Glutamatergic neuron (in vitro differentiated cells): ENCODE results near the gene CD151. TPM values are rescaled to one million over a fixed set of nuclear protein-coding genes. Genes with fewer than 3 reads are reported as not detected.

ENCODE experiments used
- DNase-seq: peaks from one replicate; pipeline ENCODE4 v3.0.0; 2022
- H3K27ac Mint-ChIP-seq: one replicate; pipeline ENCODE4 v1.8.0; 2020; ENCODE audit warnings: mild to moderate bottlenecking, mixed read lengths, inconsistent platforms; ENCODE audit not compliant: unreplicated experiment
- H3K27me3 Mint-ChIP-seq: one replicate; pipeline ENCODE4 v1.8.0; 2020; ENCODE audit warnings: mild to moderate bottlenecking, moderate library complexity, mixed read lengths, inconsistent platforms; ENCODE audit not compliant: unreplicated experiment
- H3K36me3 Mint-ChIP-seq: one replicate; pipeline ENCODE4 v1.8.0; 2020; ENCODE audit warnings: mild to moderate bottlenecking, mixed read lengths, inconsistent platforms; ENCODE audit not compliant: unreplicated experiment
- H3K4me1 Mint-ChIP-seq: one replicate; pipeline ENCODE4 v1.8.0; 2020; ENCODE audit warnings: mild to moderate bottlenecking, low read depth, mixed read lengths, inconsistent platforms; ENCODE audit not compliant: unreplicated experiment
- H3K4me3 Mint-ChIP-seq: one replicate; pipeline ENCODE4 v1.8.0; 2020; ENCODE audit warnings: mild to moderate bottlenecking, mixed read lengths, inconsistent platforms; ENCODE audit not compliant: unreplicated experiment
- H3K9me3 Mint-ChIP-seq: one replicate; pipeline ENCODE4 v1.8.0; 2020; ENCODE audit warnings: mild to moderate bottlenecking, moderate library complexity, mixed read lengths, inconsistent platforms; ENCODE audit not compliant: unreplicated experiment
- total RNA-seq: library from RNA; stranded (reverse); fragmentation: NEBNext Ultra II Directional; extraction: Animal tissue kit (Norgen Biotek cat#: 25700); gene quantifications from one replicate; pipeline ENCODE4 v1.2.1, GENCODE V29; 2021; ENCODE audit not compliant: unreplicated experiment
- TF ChIP-seq, protein P1 (sequence below): fragments of 200-600 bp; sonication (generic); IDR thresholded peaks from one replicate; pipeline ENCODE4 v1.5.0; 2021; ENCODE audit not compliant: partially characterized antibody, unreplicated experiment

The CD151 gene
- total RNA-seq, 1 donor from 2014 or later = 346 TPM

DNA sequence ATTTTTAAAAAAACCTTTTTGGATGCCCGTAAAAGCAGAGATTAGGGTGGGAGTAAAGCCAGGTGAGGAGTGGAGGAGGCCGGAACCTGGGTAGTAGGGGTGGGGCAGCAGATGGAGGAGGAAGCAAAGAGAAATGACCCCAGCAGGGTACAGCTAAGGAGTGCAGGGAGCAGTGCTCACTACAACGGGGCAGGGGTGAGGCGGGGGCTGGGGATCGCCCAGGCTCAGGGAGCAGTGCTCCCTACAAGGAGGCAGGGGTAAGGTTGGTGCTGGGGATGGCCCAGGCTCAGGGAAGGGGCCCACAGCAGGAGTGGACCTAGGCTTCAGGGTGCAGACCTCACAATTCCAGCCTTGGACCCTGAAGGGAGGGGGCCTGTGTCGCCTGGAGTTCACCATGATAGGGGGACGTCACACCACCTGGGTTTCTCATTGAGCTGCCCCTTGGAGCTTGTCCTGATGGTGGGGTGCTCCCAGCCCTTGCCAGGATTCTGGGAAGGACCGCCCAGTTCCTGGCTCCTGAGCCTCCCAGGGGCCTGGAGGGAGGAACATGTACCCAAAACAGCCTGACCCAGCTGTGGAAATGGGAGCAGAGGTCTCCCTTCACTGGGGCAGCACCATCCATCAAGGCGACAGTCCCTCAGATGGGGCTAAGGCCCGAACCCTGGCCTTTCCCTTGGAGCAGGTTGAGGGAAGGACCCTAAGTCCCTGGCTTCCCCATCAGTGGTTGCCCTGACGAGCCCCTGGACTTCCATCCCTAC lies 16.9 kb upstream of the CD151 start:
- Mint-ChIP-seq H3K9me3 (peaks cover 4% of the 10 kb centered on the region), H3K27ac (no peak overlapping the region), H3K4me3 (no peak overlapping the region), H3K4me1 (peaks cover 7% of the 10 kb centered on the region), H3K36me3 (no peaks in the 10 kb centered on the region), H3K27me3 (peaks cover 4% of the 10 kb centered on the region)
- no peak for DNase-seq
- TF ChIP-seq, protein P1, sequence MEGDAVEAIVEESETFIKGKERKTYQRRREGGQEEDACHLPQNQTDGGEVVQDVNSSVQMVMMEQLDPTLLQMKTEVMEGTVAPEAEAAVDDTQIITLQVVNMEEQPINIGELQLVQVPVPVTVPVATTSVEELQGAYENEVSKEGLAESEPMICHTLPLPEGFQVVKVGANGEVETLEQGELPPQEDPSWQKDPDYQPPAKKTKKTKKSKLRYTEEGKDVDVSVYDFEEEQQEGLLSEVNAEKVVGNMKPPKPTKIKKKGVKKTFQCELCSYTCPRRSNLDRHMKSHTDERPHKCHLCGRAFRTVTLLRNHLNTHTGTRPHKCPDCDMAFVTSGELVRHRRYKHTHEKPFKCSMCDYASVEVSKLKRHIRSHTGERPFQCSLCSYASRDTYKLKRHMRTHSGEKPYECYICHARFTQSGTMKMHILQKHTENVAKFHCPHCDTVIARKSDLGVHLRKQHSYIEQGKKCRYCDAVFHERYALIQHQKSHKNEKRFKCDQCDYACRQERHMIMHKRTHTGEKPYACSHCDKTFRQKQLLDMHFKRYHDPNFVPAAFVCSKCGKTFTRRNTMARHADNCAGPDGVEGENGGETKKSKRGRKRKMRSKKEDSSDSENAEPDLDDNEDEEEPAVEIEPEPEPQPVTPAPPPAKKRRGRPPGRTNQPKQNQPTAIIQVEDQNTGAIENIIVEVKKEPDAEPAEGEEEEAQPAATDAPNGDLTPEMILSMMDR = no peak

DNA sequence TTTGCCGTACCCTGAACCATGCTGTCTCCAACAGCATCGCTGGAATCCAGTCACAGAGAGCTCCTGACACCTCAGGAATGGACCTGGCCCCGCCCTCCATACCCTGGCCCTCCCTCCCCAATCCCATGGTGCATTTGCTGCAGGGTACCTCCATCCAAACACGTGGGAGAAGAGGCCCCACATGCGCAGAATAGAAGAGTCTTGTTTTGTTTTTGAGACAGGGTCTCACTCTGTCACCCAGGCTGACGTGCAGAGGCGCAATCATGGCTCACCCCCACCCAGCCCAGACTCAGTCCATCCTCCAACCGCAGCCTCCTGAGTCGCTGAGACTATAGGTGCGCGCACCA lies 16.3 kb upstream of the CD151 start:
- Mint-ChIP-seq H3K36me3 (no peaks in the 10 kb centered on the region), H3K27ac (no peak overlapping the region)
- peak; percentile 17 for DNase-seq

DNA sequence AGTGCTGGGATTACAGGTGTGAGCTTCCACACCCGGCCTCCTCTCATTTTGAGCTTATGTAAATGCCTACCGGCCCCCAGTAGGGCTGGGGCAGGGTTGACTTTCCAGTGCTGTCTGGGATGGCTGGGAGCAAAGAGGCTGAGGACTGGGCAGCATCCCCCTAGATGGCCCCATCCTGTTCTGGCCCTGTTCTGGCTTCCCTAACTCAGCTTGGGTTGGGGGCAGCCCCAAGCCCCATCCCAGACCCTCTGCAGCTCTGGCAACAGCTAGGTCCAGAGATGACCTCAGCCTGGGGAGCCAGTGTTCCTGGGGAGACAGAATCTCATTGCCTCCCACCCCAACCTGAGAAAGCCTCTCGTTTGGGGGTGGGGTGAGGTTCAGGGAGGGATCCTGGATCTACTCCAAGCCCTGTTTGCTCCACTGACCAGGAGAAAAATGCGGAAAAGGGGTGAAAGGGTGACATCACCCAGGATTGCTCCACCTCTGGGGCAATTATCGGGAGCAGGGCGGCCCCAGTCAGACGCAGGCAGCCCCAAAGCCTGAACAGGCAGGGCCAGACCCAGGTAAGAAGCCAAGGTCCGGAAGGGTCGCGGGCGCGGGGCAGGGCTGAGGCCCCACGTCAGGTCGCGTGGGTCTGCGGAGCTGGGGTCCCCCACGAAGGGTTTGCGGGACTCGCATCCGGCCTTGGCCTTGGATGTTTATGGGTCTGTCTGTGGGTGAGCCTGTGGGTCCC lies 14.2 kb upstream of the CD151 start, which contains the start of gene PNPLA2:
Gene PNPLA2 (plus strand): TSS at position 519 of the 733 bp plus-strand sequence. CDS start 805 bp downstream, outside the sequence.
- Mint-ChIP-seq H3K4me1 (no peaks in the 10 kb centered on the region), H3K4me3 (peak within 1 kb of the TSS; percentile 81), H3K27ac (no peak within 1 kb of the TSS), H3K27me3 (peaks cover 8% of the 10 kb centered on the region), H3K9me3 (no peaks in the 10 kb centered on the region), H3K36me3 (no peaks in the 10 kb centered on the region)
- no peak for DNase-seq
- TF ChIP-seq, protein P1 = no peak

More for the DNA sequence above, 16.3 kb upstream of the CD151 start:
- H3K4me3 Mint-ChIP-seq = no peak overlapping the region
- H3K27me3 Mint-ChIP-seq = peaks cover 4% of the 10 kb centered on the region
- TF ChIP-seq, protein P1 = no peak
- H3K4me1 Mint-ChIP-seq = peaks cover 2% of the 10 kb centered on the region
- peaks cover under 1% of the 10 kb centered on the region for H3K9me3 Mint-ChIP-seq

DNA sequence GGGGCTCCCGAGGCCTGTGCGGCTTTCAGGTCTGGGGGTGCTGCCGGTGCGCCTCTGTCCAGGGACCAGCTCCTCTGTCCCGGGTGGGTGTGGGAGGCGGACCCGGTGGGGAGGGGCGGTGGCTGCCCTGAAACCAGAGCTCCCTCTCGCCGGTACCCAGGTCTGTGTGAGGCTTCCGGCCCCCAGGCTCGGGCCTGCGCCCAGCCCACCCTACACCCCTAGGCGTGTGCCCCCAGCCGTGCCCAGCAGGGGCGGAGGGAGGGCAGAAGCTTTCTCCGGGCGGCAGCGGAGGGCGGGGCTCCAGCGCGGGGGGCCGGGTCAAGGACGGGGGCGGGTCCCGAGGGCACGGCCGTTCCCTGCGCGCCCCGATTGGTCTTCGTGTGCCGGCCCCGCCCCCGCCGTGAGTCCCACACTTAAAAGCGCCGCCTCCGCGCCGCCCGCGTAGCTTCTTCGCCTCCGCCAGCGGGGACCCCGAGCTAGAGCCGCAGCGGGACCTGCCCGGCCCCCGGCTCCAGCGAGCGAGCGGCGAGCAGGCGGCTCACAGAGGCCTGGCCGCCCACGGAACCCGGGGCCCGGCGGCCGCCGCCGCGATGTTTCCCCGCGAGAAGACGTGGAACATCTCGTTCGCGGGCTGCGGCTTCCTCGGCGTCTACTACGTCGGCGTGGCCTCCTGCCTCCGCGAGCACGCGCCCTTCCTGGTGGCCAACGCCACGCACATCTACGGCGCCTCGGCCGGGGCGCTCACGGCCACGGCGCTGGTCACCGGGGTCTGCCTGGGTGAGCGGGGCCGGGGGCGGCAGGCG lies 13.4 kb upstream of the CD151 start:
- Mint-ChIP-seq H3K36me3 (no peaks in the 10 kb centered on the region), H3K4me1 (no peaks in the 10 kb centered on the region), H3K9me3 (no peaks in the 10 kb centered on the region), H3K27ac (no peak overlapping the region), H3K4me3 (no peak overlapping the region), H3K27me3 (peaks cover 8% of the 10 kb centered on the region)
- TF ChIP-seq, protein P1 = no peak
- DNase-seq = peak; percentile 93
